ENCODE measurements around the gene ZNF350. TPM values are rescaled to one million over a fixed set of nuclear protein-coding genes. Genes with fewer than 3 reads are reported as not detected.
A peak's percentile ranks its signal among the peaks of the same experiment; 100 is the strongest.
"Not testable (repeated sequence)": the region's sequence is repeated elsewhere in the genome, so short reads cannot be mapped to it uniquely, and the experiment has no call there.

Gene ZNF350
- polyA plus RNA-seq, 1 donor, result 7.0 TPM

DNA sequence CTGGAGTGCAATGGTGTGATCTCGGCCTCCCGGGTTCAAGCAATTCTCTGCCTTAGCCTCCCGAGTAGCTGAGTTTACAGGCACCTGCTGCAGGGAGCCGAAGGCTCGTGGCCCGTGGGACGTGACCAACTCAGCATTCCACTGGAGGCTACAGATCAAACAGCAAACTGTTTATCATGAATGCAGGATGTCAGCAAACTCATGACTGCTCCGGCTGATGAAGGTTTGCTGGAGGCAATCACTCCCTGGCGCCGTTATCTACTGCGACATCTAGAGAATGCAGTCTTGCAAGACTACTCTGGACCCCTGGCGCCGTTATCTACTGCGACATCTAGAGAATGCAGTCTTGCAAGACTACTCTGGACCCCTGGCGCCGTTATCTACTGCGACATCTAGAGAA, 10.9 kb downstream of the ZNF350 start:
- not testable (repeated sequence) for DNase-seq (ENCODE audit: low read depth)

DNA sequence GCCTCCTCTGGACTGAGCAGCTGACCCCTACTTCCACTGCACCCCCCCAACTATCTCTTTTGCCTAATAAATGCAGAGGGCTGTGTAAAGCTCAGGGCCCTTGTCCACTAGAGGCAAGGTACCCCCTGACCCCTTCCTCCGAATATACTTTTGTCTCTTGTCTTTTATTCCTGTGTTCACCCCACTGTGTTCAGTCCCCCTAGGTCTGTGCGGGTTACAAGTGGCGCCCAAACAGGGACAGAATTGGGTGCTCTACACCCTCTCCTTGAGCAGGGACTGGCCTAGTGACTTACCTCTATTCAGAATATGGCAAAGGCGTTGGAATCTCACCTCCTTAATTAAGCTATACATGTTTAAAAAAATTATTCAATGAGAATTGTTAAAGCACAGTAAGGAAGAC, 15.0 kb downstream of the ZNF350 start:
- no peak for DNase-seq (ENCODE audit: low read depth)

DNA sequence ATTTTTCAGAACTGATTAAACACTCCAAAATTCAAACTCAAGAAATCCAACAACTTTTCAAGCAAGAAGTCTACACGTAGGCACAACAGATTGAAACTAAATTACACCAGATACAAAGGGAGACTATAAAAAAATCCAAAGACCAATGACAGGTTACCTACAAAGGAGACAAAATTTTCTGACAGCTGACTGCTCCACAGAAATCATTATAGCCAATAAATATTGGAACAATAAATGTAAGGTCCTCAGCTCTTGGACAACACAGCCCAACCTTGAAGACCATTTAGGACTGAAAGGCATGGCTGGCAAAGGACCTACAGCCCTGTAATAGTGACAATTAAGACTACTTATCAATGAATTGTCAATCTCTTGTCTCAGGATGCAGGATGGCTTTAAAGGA, 15.9 kb downstream of the ZNF350 start:
- DNase-seq (ENCODE audit: low read depth), result no peak

DNA sequence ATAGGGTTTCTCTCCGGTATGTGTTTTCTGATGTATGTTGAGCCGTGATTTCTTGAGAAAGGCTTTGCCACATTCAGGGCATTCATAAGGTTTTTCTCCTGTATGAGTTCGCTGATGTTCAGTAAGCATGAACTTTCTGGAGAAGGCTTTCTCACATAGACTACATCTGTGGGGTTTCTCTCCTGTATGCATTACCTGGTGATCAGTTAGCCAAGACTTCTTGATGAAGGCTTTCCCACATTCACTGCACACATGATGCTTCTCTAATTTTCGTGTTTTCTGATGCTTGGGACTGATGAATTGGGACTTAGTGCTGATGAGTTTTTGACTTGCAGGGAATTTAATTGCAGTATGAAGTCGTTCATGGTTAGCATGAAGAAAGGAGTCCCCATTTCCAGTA, 21.1 kb downstream of the ZNF350 start:
- no peak for DNase-seq (ENCODE audit: low read depth)

DNA sequence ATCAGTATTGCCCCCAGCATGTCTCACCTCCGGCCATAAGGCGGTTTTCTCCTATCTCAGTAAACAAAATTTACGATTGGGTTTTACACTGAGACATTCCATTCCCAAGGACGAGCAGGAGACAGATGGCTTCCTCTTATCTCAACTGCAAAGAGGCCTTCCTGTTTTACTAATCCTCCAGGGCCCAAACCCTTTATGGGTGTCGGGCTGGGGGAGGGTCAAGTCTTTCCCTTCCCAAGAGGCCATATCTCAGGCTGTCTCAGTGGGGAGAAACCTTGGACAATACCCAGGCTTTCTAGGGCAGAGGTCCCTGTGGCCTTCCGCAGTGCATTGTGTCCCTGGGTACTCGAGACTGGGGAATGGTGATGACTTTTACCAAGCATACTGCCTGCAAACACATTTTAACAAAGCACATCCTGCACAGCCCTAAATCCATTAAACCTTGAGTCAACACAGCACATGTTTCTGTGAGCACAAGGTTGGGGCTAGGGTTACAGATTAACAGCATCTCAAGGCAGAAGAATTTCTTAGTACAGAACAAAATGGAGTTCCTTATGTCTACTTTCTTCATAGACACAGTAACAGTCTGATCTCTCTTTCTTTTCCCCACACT, 25.9 kb downstream of the ZNF350 start:
- DNase-seq (ENCODE audit: low read depth), result not testable (repeated sequence)

DNA sequence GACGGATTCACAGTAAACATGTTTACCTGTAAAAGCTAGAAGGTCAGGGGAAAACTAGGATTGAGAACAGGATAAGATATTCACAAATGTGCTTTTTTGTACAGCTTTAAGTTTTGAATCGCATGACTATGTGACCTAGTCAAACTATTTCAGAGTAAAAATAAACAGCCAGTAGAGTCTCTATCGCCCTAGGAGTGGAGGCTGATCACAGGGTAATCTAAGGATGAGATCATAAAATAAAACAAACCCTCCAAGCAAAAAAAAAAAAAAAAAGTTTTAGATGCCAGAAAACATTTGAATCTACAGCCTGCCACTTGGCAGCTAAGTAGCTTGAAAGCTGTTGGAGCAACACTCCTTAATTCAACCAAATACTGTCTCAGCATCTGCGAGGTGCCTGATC, 26.8 kb downstream of the ZNF350 start:
- no peak for DNase-seq (ENCODE audit: low read depth)

DNA sequence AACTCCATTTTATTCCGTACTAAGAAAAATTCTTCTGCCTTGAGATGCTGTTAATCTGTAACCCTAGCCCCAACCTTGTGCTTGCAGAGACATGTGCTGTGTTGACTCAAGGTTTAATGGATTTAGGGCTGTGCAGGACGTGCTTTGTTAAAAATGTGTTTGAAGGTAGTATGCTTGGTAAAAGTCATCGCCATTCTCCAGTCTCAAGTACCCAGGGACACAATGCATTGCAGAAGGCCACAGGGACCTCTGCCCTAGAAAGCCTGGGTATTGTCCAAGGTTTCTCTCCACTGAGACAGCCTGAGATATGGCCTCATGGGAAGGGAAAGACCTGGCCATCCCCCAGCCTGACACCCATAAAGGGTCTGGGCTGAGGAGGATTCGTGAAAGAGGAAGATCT, 28.8 kb downstream of the ZNF350 start:
- DNase-seq (ENCODE audit: low read depth), result not testable (repeated sequence)

DNA sequence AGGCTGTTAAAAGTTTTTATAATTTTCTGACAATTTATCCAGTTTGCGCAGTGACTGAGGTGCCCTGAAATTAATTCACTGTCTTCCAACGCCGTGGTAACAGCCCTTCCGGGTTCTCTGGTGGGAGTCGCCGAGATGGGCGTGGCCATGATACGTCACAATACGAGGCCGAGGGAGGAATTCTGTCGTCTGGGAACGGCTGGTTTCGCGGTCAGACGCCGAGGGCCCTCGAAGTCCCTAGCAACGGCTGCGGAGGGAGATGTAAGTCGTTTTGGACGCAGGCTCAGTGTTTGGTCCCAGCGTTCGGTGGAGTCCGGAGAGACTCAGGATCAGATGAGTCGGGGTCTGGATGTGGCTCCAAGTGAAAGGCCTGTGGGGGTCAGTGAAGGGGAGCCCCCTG, 37.7 kb downstream of the ZNF350 start:
- DNase-seq (ENCODE audit: low read depth), result peak; percentile 25

DNA sequence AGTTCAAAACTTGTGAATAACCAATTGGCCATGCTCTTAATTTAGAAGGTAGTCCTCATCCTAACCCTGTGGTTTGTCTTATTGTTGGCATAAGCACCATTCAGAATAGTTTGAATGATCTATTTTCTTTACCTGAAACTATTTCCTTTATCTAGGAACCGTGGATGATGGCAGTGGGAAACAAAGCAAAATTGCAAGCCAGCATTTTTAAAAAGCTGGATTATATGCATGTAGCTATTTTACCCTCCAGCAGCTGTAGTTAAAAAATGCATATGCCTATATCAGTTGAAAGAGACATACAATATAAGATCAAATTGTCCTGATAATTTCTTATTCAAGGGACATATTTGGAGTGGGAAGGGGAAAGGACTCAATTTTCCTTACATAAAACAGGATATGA, 40.0 kb downstream of the ZNF350 start:
- no peak for DNase-seq (ENCODE audit: low read depth)

DNA sequence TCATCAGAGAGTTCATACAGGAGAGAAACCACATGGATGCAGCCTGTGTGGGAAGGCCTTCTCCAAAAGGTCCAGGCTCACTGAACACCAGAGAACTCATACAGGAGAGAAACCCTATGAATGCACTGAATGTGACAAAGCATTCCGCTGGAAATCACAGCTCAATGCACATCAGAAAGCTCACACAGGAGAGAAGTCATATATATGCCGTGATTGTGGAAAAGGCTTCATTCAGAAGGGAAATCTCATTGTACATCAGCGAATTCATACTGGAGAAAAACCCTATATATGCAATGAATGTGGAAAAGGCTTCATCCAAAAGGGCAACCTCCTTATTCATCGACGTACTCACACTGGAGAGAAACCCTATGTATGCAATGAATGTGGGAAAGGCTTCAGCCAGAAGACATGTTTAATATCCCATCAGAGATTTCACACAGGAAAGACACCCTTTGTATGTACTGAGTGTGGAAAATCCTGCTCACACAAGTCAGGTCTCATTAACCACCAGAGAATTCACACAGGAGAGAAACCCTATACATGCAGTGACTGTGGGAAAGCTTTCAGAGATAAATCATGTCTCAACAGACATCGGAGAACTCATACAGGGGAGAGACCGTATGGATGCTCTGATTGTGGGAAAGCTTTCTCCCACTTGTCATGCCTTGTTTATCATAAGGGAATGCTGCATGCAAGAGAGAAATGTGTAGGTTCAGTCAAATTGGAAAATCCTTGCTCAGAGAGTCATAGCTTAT, 41.7 kb downstream of the ZNF350 start:
- DNase-seq (ENCODE audit: low read depth), result no peak

DNA sequence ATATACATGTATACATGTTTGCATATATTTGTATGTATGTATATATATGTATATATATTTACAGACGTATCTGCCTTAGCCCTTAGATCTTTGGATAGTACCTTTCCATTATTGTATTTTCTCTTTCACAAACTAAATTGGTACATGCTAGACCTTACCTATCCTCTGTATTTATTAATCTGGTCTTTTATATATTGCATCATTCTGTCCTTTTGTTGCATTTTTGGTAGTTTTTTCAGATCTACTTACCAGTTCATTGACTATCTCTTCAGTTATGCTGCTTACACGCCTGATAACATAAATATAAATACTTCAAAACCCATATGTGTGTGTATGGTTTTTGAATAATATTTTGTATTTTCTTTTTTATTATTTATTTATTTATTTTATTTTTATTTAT, 47.7 kb downstream of the ZNF350 start:
- DNase-seq (ENCODE audit: low read depth), result no peak

DNA sequence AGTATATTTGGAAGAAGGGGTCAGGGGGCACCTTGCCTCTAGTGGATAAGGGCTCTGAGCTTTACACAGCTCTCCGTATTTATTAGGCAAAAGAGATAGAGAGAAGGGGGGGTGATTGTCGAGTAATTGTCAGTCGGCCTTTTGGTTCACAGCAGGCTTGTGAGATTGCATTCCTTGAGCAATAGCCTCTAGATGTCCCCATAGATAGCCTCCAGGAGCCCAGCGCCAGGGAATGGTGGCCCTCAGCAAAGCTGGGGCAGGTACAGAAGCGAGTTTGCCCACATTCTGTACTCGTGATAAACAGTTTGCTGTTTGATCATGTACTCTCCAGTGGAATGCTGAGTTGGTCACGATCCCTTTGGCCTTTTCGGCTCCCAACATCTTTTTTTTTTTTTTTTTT, 54.7 kb downstream of the ZNF350 start:
- no peak for DNase-seq (ENCODE audit: low read depth)

DNA sequence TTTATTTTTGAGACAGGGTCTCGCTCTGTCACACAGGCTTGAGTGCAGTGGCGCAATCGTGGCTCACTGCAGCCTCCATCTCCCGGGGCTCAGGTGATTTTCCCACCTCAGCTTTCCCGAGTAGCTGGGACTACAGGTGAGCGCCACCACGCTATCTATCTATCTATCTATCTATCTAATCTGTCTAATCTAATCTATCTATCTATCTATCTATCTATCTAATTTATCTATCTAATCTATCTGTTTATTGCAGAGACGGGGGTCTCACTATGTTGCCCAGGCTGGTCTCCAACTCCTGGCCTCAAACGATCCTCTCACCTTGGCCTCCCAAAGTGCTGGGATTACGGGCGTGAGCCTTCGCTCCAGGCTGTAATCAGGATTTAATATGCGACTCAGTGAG, 58.8 kb downstream of the ZNF350 start:
- DNase-seq (ENCODE audit: low read depth), result no peak

DNA sequence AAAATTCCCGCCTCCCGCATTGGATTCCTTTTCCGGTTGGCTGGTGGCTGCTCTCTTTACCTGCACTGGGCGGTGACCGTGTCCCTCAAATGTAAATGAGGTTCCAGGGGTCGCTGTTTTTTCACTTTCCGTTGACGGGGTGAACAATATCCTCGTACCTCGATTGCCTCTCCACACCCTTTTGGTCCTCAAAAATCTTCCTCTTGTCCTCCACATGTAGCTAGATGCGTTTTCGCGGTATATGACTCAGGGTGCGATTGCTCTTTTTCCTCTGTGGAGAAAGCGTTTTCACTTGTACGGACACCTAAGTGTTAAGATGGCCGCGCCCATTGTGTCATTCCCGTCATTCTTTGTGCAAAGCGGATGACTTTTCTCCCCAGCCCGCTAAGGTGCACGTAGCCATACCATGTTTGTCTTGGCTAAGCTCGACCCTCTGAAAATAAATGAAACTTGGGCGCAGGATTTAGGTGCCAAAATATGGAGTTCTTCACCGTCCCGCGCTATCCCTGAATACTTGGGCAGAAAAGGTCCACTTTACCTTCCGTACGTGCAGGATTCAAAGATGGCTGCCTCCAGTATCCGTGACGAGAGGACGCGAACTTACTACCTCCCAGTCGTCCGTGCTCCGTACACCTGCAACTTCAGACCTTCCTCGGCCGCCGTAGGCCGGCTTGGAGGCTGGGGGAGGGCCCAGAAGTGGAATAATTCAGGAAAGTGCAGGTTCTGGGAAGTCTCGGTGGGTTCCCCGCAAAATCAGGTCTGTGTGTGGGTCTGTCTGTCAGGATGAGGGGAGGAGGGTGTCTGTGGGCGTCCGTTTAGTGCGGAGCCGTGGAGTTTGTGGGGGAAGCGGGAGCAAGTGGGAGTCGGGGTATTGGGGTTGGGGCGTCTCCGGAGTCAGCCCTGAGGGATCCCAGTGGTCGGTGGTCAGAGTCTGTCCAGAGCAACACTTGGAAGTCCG, 59.6 kb downstream of the ZNF350 start, which contains the start of gene ZNF613:
TSS of gene ZNF613 (plus strand) at position 689 of the 958 bp plus-strand sequence. CDS start 8,749 bp downstream, outside the sequence.
- peak; percentile 89 for DNase-seq (ENCODE audit: low read depth)

DNA sequence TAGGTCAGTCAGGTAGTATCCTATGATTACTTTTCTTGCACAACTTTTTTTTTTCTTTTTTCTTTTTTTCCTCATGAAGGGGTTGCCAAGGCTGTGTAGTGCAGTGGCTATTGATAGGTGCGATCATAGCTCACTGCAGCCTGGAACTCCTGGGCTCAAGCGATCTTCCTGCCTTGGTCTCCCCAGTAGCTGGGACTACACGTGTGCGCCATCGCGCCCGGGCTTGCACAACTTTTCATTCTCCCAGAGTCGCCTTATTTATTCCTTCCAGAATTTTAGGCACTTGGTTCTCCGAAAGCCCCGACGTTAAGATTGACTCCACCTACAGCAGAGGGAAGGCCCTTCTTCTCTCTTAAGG, 60.2 kb downstream of the ZNF350 start:
- no peak for DNase-seq (ENCODE audit: low read depth)

DNA sequence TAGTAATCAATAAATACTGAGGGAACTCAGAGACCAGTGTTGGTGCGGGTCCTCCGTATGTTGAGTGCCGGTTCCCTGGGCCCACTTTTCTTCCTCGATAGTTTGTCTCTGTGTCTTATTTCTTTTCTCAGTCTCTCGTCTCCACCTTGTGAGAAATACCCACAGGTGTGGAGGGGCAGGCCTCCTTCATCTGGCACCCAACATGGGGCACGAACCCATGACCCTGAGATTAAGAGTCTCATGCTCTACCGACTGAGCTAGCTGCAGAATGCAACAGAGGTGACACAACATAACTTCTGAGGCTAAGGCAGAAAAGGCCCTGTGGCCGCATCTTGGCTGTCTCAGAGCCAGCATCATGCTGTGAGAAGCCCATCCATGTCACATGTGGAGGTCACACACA, 64.7 kb downstream of the ZNF350 start:
- no peak for DNase-seq (ENCODE audit: low read depth)

DNA sequence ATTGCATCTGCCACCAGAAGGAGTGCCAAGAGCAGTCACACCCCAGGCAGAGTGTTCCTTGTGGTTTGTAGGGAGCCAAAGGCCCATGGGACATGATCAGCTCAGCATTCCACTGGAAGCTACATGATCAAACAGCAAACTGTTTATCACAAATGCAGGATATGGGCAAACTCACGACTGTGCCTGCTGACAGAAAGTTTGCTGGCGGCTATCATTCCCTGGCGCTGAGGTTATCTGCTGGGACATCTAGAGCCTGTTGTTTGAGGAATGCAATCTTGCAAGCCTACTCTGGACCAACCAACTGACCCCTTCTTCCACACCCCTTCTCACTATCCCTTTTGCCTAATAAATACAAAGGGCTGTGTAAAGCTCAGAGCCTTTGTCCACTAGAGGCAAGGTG, 67.0 kb downstream of the ZNF350 start:
- no peak for DNase-seq (ENCODE audit: low read depth)

DNA sequence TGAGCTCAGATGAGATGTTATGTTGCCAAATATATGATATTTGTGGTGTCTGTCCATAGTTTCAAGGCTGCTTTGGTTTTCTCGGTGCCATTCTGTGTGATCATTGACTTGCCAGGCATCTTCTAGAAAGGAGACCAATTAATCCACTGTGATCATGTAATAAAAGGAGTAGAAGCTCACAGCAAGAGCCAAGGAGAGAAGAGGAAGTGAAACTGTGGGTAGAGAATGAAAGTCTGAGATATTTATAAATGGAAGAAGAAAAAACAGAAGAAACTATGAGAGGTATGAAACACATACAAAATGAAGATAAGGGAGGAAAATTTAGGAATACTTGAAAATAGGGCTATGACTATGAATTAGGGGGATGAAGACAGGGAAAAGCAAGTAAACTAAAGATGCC, 70.5 kb downstream of the ZNF350 start:
- DNase-seq (ENCODE audit: low read depth), result no peak

DNA sequence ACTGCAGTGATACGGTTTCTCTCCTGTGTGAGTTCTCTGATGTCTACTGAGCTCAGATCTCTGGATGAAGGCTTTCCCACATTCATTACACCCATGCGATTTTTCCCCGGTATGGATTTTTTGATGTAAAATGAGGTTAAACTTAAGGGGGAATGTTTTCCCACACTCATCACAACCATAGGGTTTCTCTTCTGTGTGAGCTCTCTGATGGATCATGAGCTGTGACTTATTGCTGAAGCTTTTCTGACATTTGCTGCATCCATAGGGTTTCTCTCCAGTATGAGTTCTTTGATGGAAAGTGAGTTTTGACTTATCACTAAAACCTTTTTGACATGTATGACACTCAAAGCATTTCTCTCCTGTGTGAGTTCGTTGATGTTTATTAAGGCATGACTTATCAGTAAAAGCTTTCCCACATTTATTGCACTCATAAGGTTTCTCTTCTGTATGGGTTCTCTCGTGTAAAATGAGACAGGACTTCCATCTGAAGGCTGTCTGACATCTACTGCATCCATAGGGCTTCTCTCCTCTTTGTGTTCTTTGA, 71.2 kb downstream of the ZNF350 start:
- DNase-seq (ENCODE audit: low read depth), result no peak

All from forelimb muscle (tissue), 1 donor.